ELR (cell line): ENCODE measurements around the gene NABP2.
"Not testable (repeated sequence)": the region's sequence is repeated elsewhere in the genome, so short reads cannot be mapped to it uniquely, and the experiment has no call there.

Experiments
- DNase-seq: peaks from one replicate; pipeline ENCODE4 v3.0.0-alpha.2; 2015; ENCODE audit warnings: low read depth

The NABP2 gene

GRCh38 chr12:56244494-56244893 lies 20.4 kb downstream of the NABP2 start:
- no peak for DNase-seq

GRCh38 chr12:56247923-56248322 lies 23.8 kb downstream of the NABP2 start:
- no peak for DNase-seq

- no peak for DNase-seq
Measured at GRCh38 chr12:56248711-56249110, 24.6 kb downstream of the NABP2 start.

- DNase-seq = no peak
Measured at GRCh38 chr12:56252649-56253048, 28.5 kb downstream of the NABP2 start.

- no peak for DNase-seq
Measured at GRCh38 chr12:56253091-56253490, 28.9 kb downstream of the NABP2 start.

- no peak for DNase-seq
Measured at GRCh38 chr12:56255671-56256070, 31.5 kb downstream of the NABP2 start.

GRCh38 chr12:56256326-56256960 lies 32.3 kb downstream of the NABP2 start:
- DNase-seq = peak; percentile 68

GRCh38 chr12:56257071-56257470 lies 32.9 kb downstream of the NABP2 start:
- DNase-seq = no peak

- peak; percentile 65 for DNase-seq
Measured at GRCh38 chr12:56257491-56258067, 33.4 kb downstream of the NABP2 start.

GRCh38 chr12:56258068-56258819 lies 34.1 kb downstream of the NABP2 start, which contains the start of gene ANKRD52:
Gene ANKRD52, minus strand, starts transcription at chr12:56258384. Its CDS starts 115 bp downstream, at chr12:56258269.
- DNase-seq = peak; percentile 84

- DNase-seq = no peak
Measured at GRCh38 chr12:56258820-56259183, 34.7 kb downstream of the NABP2 start.

GRCh38 chr12:56260380-56260779 lies 36.2 kb downstream of the NABP2 start:
- DNase-seq = no peak

GRCh38 chr12:56260921-56261320 lies 36.8 kb downstream of the NABP2 start:
- DNase-seq = no peak

- DNase-seq = peak; percentile 93
Measured at GRCh38 chr12:56261503-56262232, 37.5 kb downstream of the NABP2 start.

- not testable (repeated sequence) for DNase-seq
Measured at GRCh38 chr12:56262955-56263354, 38.8 kb downstream of the NABP2 start.

- not testable (repeated sequence) for DNase-seq
Measured at GRCh38 chr12:56266068-56266692, 42.0 kb downstream of the NABP2 start.

- DNase-seq = peak; percentile 92
Measured at GRCh38 chr12:56266693-56267442, 42.7 kb downstream of the NABP2 start, which contains the start of gene COQ10A. Gene COQ10A, plus strand, starts transcription at chr12:56266942. Its CDS starts 177 bp downstream, at chr12:56267119.

GRCh38 chr12:56267443-56268071 lies 43.4 kb downstream of the NABP2 start:
- DNase-seq = no peak

GRCh38 chr12:56271031-56271430 lies 46.9 kb downstream of the NABP2 start:
- DNase-seq = peak; percentile 61

- not testable (repeated sequence) for DNase-seq
Measured at GRCh38 chr12:56272468-56272867, 48.3 kb downstream of the NABP2 start.

GRCh38 chr12:56274299-56274698 lies 50.2 kb downstream of the NABP2 start:
- DNase-seq = no peak
